WTC11 (cell line): Measurements from ENCODE around the gene PRKCB. TPM values are rescaled to one million over a fixed set of nuclear protein-coding genes. Genes with fewer than 3 reads are reported as not detected.

Experiments used
- ATAC-seq: fragments of 200-7000 bp; cut with Tn5 transposase; 2 replicates; pipeline ENCODE4 v1.10.0; 2021; ENCODE audit warnings: mild to moderate bottlenecking, moderate library complexity
- CTCF ChIA-PET: fragments of 300-600 bp; sonication (Branson Sonifier 250); formaldehyde crosslinking; loops from one replicate; lab custom pipeline; 2021; ENCODE audit warnings: antibody characterized with exemption; lab: Charles Lee
- POLR2A ChIA-PET: fragments of 350-600 bp; sonication (Branson Sonifier 250); formaldehyde crosslinking; loops from one replicate; lab custom pipeline; 2021; ENCODE audit warnings: antibody characterized with exemption; lab: Charles Lee
- DNase-seq: peaks from one replicate; pipeline ENCODE4 v3.0.0; 2021; ENCODE audit warnings: low spot score
- H3K27ac Mint-ChIP-seq: 2 replicates; pipeline ENCODE4 v1.8.0; 2021; ENCODE audit warnings: mixed read lengths
- H3K27me3 Mint-ChIP-seq: 2 replicates; pipeline ENCODE4 v1.8.0; 2021; ENCODE audit warnings: low read depth, mild to moderate bottlenecking, moderate library complexity, mixed read lengths
- H3K36me3 Mint-ChIP-seq: 2 replicates; pipeline ENCODE4 v1.8.0; 2021; ENCODE audit warnings: mixed read lengths
- H3K4me1 Mint-ChIP-seq: 2 replicates; pipeline ENCODE4 v1.8.0; 2022; ENCODE audit warnings: mixed read lengths
- H3K4me3 Mint-ChIP-seq: 2 replicates; pipeline ENCODE4 v1.8.0; 2021; ENCODE audit warnings: mild to moderate bottlenecking, moderate library complexity, mixed read lengths
- H3K9me3 Mint-ChIP-seq: 2 replicates; pipeline ENCODE4 v1.8.0; 2021; ENCODE audit warnings: mixed read lengths
- CREB1 ChIP-seq: sonication (generic); formaldehyde crosslinking; IDR thresholded peaks from 2 replicates; pipeline ENCODE4 v1.8.0; 2023; ENCODE audit warnings: mild to moderate bottlenecking, missing genetic modification reagents
- ESRRA ChIP-seq: sonication (generic); formaldehyde crosslinking; IDR thresholded peaks from 2 replicates; pipeline ENCODE4 v1.8.1; 2022; ENCODE audit warnings: mild to moderate bottlenecking, missing genetic modification reagents, borderline replicate concordance
- ETV6 ChIP-seq: sonication (generic); formaldehyde crosslinking; IDR thresholded peaks from 2 replicates; pipeline ENCODE4 v1.8.1; 2022; ENCODE audit warnings: mild to moderate bottlenecking, missing genetic modification reagents
- JUN ChIP-seq: sonication (generic); formaldehyde crosslinking; IDR thresholded peaks from 2 replicates; pipeline ENCODE4 v1.8.0; 2023; ENCODE audit warnings: mild to moderate bottlenecking, missing genetic modification reagents
- MXD4 ChIP-seq: fragments of 250-450 bp; sonication (Bioruptor Pico); IDR thresholded peaks from 2 replicates; pipeline ENCODE4 v1.8.0; 2021; ENCODE audit warnings: mild to moderate bottlenecking, moderate library complexity, borderline replicate concordance
- NR2C2 ChIP-seq: sonication (generic); formaldehyde crosslinking; IDR thresholded peaks from 2 replicates; pipeline ENCODE4 v1.8.0; 2022; ENCODE audit warnings: mild to moderate bottlenecking, missing genetic modification reagents
- OVOL2 ChIP-seq: fragments of 250-450 bp; sonication (Bioruptor Pico); IDR thresholded peaks from 2 replicates; pipeline ENCODE4 v1.9.0; 2021; ENCODE audit warnings: mild to moderate bottlenecking, borderline replicate concordance
- SMAD3 ChIP-seq: sonication (generic); formaldehyde crosslinking; IDR thresholded peaks from 2 replicates; pipeline ENCODE4 v1.8.0; 2022; ENCODE audit warnings: missing genetic modification reagents, mild to moderate bottlenecking, borderline replicate concordance
- SMAD4 ChIP-seq: sonication (generic); formaldehyde crosslinking; IDR thresholded peaks from 2 replicates; pipeline ENCODE4 v1.8.0; 2022; ENCODE audit warnings: mild to moderate bottlenecking, missing genetic modification reagents
- SOX15 ChIP-seq: fragments of 250-450 bp; sonication (Bioruptor Pico); IDR thresholded peaks from 2 replicates; pipeline ENCODE4 v1.9.0; 2021; ENCODE audit warnings: mild to moderate bottlenecking
- TEAD1 ChIP-seq: sonication (generic); formaldehyde crosslinking; IDR thresholded peaks from 2 replicates; pipeline ENCODE4 v1.8.0; 2022; ENCODE audit warnings: mild to moderate bottlenecking, missing genetic modification reagents
- TEAD4 ChIP-seq: sonication (generic); formaldehyde crosslinking; IDR thresholded peaks from 2 replicates; pipeline ENCODE4 v1.8.0; 2022; ENCODE audit warnings: mild to moderate bottlenecking, missing genetic modification reagents
- ZNF317 ChIP-seq: sonication (generic); formaldehyde crosslinking; IDR thresholded peaks from 2 replicates; pipeline ENCODE4 v1.8.1; 2023; ENCODE audit warnings: low read depth, mild to moderate bottlenecking, moderate library complexity, missing genetic modification reagents, borderline replicate concordance
- ZNF671 ChIP-seq: fragments of 250-450 bp; sonication (Bioruptor Pico); IDR thresholded peaks from 2 replicates; pipeline ENCODE4 v1.8.0; 2021; ENCODE audit warnings: mild to moderate bottlenecking
- total RNA-seq: library from RNA; stranded (reverse); gene quantifications from 3 replicates; pipeline ENCODE4 v1.2.3, GENCODE V29; 2021
- TF ChIP-seq, protein P1 (sequence below): sonication (generic); formaldehyde crosslinking; IDR thresholded peaks from 2 replicates; pipeline ENCODE4 v1.8.1; 2023; ENCODE audit warnings: mild to moderate bottlenecking, missing genetic modification reagents, borderline replicate concordance
- TF ChIP-seq, protein P2 (sequence below): sonication (generic); formaldehyde crosslinking; conservative IDR thresholded peaks from 2 replicates; pipeline ENCODE4 v1.8.1; 2022; ENCODE audit warnings: mild to moderate bottlenecking, missing genetic modification reagents
- TF ChIP-seq, protein P3 (sequence below): sonication (generic); formaldehyde crosslinking; IDR thresholded peaks from 2 replicates; pipeline ENCODE4 v1.8.0; 2023; ENCODE audit warnings: missing genetic modification reagents
- TF ChIP-seq, protein P4 (sequence below): sonication (generic); formaldehyde crosslinking; IDR thresholded peaks from 2 replicates; pipeline ENCODE4 v1.8.1; 2023; ENCODE audit warnings: mild to moderate bottlenecking, missing genetic modification reagents, moderate library complexity
- TF ChIP-seq, protein P5 (sequence below): sonication (generic); formaldehyde crosslinking; IDR thresholded peaks from 2 replicates; pipeline ENCODE4 v1.8.1; 2022; ENCODE audit warnings: low read depth, mild to moderate bottlenecking, moderate library complexity, missing genetic modification reagents, borderline replicate concordance
- TF ChIP-seq, protein P6 (sequence below): sonication (generic); formaldehyde crosslinking; IDR thresholded peaks from 2 replicates; pipeline ENCODE4 v1.8.0; 2022; ENCODE audit warnings: mild to moderate bottlenecking, missing genetic modification reagents
- TF ChIP-seq, protein P7 (sequence below): sonication (generic); formaldehyde crosslinking; IDR thresholded peaks from 2 replicates; pipeline ENCODE4 v1.8.1; 2023; ENCODE audit warnings: mild to moderate bottlenecking, missing genetic modification reagents

The PRKCB gene
- total RNA-seq, 1 experiment from 2014 or later = 6.9 TPM

DNA sequence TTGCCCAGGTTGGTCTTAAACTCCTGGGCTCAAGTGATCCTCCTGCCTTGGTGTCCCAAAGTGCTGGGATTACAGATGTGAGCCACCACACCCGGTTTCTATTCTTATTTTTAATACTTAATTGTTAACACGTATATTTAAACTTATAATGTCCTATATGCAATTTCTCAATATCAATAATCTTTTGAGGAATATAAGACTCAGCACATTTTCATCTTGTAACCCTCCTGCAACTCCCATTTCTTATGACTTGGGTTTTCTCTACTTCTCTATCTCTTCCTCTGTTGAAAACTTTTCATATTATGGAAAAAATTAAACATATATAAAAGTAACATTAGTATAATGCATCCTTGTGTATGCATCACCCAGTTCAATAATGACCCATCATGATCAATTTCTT, 150.7 kb downstream of the PRKCB start:
- peaks cover 21% of the 10 kb centered on the region for H3K27me3 Mint-ChIP-seq

DNA sequence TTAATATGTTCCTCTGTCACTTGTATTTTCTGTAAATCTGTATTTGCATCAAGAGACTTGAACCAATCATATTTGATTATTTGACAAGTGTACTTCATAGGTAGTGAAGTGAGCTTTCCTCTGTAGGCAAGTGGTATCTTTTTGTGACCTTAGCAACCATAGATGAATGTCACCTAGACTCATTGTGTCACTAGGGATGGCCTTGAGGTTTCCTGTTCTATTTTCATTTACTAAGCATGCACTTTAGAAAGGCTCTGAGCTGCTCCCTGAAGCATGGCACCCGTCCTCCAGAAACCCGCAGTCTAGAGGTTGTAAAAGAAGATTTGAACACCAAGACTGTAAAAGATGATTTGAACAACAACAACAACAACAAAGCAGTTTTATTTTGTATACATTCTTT, 151.7 kb downstream of the PRKCB start:
- POLR2A ChIA-PET = no interaction called here
- H3K4me3 Mint-ChIP-seq = no peak overlapping the region
- H3K27ac Mint-ChIP-seq = no peak overlapping the region
- no peak for ATAC-seq
- CTCF ChIA-PET = no interaction called here
- TF ChIP-seq MXD4 (CRISPR knock-in tag) (no peak), SMAD3 (CRISPR knock-in tag) (no peak), SOX15 (CRISPR knock-in tag) (no peak), ETV6 (CRISPR knock-in tag) (no peak), ESRRA (CRISPR knock-in tag) (no peak), TEAD4 (CRISPR knock-in tag) (no peak), JUN (CRISPR knock-in tag) (no peak), TEAD1 (CRISPR knock-in tag) (no peak), SMAD4 (CRISPR knock-in tag) (no peak), OVOL2 (no peak), NR2C2 (no peak), CREB1 (CRISPR knock-in tag) (no peak), ZNF317 (CRISPR knock-in tag) (no peak), ZNF671 (CRISPR knock-in tag) (no peak)
- TF ChIP-seq, protein P1, sequence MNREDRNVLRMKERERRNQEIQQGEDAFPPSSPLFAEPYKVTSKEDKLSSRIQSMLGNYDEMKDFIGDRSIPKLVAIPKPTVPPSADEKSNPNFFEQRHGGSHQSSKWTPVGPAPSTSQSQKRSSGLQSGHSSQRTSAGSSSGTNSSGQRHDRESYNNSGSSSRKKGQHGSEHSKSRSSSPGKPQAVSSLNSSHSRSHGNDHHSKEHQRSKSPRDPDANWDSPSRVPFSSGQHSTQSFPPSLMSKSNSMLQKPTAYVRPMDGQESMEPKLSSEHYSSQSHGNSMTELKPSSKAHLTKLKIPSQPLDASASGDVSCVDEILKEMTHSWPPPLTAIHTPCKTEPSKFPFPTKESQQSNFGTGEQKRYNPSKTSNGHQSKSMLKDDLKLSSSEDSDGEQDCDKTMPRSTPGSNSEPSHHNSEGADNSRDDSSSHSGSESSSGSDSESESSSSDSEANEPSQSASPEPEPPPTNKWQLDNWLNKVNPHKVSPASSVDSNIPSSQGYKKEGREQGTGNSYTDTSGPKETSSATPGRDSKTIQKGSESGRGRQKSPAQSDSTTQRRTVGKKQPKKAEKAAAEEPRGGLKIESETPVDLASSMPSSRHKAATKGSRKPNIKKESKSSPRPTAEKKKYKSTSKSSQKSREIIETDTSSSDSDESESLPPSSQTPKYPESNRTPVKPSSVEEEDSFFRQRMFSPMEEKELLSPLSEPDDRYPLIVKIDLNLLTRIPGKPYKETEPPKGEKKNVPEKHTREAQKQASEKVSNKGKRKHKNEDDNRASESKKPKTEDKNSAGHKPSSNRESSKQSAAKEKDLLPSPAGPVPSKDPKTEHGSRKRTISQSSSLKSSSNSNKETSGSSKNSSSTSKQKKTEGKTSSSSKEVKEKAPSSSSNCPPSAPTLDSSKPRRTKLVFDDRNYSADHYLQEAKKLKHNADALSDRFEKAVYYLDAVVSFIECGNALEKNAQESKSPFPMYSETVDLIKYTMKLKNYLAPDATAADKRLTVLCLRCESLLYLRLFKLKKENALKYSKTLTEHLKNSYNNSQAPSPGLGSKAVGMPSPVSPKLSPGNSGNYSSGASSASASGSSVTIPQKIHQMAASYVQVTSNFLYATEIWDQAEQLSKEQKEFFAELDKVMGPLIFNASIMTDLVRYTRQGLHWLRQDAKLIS (CRISPR knock-in tag) = no peak
- TF ChIP-seq, protein P2, sequence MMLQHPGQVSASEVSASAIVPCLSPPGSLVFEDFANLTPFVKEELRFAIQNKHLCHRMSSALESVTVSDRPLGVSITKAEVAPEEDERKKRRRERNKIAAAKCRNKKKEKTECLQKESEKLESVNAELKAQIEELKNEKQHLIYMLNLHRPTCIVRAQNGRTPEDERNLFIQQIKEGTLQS (CRISPR knock-in tag) = no peak
- TF ChIP-seq, protein P3, sequence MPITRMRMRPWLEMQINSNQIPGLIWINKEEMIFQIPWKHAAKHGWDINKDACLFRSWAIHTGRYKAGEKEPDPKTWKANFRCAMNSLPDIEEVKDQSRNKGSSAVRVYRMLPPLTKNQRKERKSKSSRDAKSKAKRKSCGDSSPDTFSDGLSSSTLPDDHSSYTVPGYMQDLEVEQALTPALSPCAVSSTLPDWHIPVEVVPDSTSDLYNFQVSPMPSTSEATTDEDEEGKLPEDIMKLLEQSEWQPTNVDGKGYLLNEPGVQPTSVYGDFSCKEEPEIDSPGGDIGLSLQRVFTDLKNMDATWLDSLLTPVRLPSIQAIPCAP = no peak
- TF ChIP-seq, protein P4, sequence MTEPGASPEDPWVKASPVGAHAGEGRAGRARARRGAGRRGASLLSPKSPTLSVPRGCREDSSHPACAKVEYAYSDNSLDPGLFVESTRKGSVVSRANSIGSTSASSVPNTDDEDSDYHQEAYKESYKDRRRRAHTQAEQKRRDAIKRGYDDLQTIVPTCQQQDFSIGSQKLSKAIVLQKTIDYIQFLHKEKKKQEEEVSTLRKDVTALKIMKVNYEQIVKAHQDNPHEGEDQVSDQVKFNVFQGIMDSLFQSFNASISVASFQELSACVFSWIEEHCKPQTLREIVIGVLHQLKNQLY (CRISPR knock-in tag) = no peak
- TF ChIP-seq, protein P5, sequence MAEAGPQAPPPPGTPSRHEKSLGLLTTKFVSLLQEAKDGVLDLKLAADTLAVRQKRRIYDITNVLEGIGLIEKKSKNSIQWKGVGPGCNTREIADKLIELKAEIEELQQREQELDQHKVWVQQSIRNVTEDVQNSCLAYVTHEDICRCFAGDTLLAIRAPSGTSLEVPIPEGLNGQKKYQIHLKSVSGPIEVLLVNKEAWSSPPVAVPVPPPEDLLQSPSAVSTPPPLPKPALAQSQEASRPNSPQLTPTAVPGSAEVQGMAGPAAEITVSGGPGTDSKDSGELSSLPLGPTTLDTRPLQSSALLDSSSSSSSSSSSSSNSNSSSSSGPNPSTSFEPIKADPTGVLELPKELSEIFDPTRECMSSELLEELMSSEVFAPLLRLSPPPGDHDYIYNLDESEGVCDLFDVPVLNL (CRISPR knock-in tag) = no peak
- TF ChIP-seq, protein P6, sequence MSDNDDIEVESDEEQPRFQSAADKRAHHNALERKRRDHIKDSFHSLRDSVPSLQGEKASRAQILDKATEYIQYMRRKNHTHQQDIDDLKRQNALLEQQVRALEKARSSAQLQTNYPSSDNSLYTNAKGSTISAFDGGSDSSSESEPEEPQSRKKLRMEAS (CRISPR knock-in tag) = no peak
- TF ChIP-seq, all 79 proteins: peak for 0
- no peak for DNase-seq
- Mint-ChIP-seq H3K27me3 (peaks cover 21% of the 10 kb centered on the region), H3K4me1 (peaks cover 6% of the 10 kb centered on the region), H3K9me3 (peaks cover 4% of the 10 kb centered on the region), H3K36me3 (no peaks in the 10 kb centered on the region)

More for the DNA sequence above, 150.7 kb downstream of the PRKCB start:
- Mint-ChIP-seq H3K4me1 (peaks cover 6% of the 10 kb centered on the region), H3K27ac (no peak overlapping the region), H3K9me3 (peaks cover 4% of the 10 kb centered on the region), H3K36me3 (no peaks in the 10 kb centered on the region), H3K4me3 (no peak overlapping the region)
- ATAC-seq = no peak
- DNase-seq = no peak
- POLR2A ChIA-PET = no interaction called here
- TF ChIP-seq, protein P7, sequence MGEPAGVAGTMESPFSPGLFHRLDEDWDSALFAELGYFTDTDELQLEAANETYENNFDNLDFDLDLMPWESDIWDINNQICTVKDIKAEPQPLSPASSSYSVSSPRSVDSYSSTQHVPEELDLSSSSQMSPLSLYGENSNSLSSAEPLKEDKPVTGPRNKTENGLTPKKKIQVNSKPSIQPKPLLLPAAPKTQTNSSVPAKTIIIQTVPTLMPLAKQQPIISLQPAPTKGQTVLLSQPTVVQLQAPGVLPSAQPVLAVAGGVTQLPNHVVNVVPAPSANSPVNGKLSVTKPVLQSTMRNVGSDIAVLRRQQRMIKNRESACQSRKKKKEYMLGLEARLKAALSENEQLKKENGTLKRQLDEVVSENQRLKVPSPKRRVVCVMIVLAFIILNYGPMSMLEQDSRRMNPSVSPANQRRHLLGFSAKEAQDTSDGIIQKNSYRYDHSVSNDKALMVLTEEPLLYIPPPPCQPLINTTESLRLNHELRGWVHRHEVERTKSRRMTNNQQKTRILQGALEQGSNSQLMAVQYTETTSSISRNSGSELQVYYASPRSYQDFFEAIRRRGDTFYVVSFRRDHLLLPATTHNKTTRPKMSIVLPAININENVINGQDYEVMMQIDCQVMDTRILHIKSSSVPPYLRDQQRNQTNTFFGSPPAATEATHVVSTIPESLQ (CRISPR knock-in tag) = no peak
- TF ChIP-seq, all 79 proteins: peak for 0
- CTCF ChIA-PET = no interaction called here
